Uterine smooth muscle cell (primary cell): Measurements from ENCODE around the gene DERA. TPM values are rescaled to one million over a fixed set of nuclear protein-coding genes. Genes with fewer than 3 reads are reported as not detected.

ENCODE experiments used
- total RNA-seq: library from RNA; depleted of rRNA; stranded (reverse); fragments of >200 nt; gene quantifications from 2 replicates; pipeline ENCODE4 v1.2.3, GENCODE V29; 2014

The DERA gene
- total RNA-seq, result 45.7 and 75.0 TPM in 2 replicates

GRCh38 chr12:15910864-15911721, at the start of gene DERA:
Gene DERA (plus strand): TSS chr12:15911332. CDS start chr12:15911384, 52 bp downstream.

DNA sequence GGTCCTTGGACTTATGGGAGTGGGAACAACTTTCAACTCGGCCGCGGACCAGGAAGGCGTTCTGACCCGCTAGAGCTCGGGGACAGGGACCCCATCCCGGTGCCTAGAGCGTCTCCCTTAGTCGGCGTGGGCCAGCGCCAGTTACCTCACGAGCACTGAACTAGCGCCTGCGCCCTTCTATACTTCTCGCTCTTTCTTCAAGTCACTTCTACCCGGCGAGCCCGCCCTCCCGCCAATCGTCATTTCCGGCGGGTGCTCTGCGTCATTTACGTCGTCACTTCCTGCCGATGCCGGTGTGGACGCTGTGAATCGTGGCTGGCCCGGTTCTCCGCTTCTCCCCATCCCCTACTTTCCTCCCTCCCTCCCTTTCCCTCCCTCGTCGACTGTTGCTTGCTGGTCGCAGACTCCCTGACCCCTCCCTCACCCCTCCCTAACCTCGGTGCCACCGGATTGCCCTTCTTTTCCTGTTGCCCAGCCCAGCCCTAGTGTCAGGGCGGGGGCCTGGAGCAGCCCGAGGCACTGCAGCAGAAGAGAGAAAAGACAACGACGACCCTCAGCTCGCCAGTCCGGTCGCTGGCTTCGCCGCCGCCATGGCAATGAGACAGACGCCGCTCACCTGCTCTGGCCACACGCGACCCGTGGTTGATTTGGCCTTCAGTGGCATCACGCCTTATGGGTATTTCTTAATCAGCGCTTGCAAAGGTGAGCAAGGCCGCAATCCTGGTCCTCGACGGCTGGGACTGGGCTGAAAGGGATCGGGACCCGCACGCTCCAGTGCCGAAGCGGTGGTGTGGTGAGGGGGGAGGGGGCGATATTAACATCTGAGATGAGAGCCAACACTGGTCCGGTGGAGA, 28.8 kb upstream of the DERA start, which contains the start of gene STRAP:
TSS of gene STRAP (plus strand) at position 270 of the 854 bp plus-strand sequence. CDS start at position 591, 321 bp downstream.

Other genes starting within 250 kb of the DERA start
- 141 and 156 TPM in 2 replicates for gene EPS8, start 121.9 kb upstream of the DERA start, total RNA-seq
- 75.6 and 107 TPM in 2 replicates for gene STRAP, start 28.9 kb upstream of the DERA start, total RNA-seq